ENCODE data around the gene PHAX.

GRCh38 chr5:126579716-126580115 is 21.0 kb upstream of the PHAX start:
- TF ChIP-seq CTCF (IDR thresholded peaks at IDR 0.05) (no peak), POLR2A (IDR thresholded peaks at IDR 0.05) (no peak)
